ENCODE results near the gene ANXA5. TPM values are rescaled to one million over a fixed set of nuclear protein-coding genes. Genes with fewer than 3 reads are reported as not detected.

ANXA5 gene
- total RNA-seq (2022) (476 and 566 TPM in 2 replicates), Bru-seq, nascent RNA (percentile 99 among the genes with signal in this experiment), BruChase-seq, experiment 1, labeled RNA remaining after a 6-hour chase (percentile 98 among the genes with signal in this experiment), BruChase-seq, experiment 2, labeled RNA remaining after a 2-hour chase (percentile 98 among the genes with signal in this experiment)
- long read RNA-seq, transcript ANXA5-201 (13 exons, 1,762 nt) = major isoform, 1,749 of 1,941 reads
- long read RNA-seq, partial matches to known transcripts = 65 of 1,941 reads
- long read RNA-seq, other reads (novel, unspliced or antisense) = 124 of 1,941 reads

DNA sequence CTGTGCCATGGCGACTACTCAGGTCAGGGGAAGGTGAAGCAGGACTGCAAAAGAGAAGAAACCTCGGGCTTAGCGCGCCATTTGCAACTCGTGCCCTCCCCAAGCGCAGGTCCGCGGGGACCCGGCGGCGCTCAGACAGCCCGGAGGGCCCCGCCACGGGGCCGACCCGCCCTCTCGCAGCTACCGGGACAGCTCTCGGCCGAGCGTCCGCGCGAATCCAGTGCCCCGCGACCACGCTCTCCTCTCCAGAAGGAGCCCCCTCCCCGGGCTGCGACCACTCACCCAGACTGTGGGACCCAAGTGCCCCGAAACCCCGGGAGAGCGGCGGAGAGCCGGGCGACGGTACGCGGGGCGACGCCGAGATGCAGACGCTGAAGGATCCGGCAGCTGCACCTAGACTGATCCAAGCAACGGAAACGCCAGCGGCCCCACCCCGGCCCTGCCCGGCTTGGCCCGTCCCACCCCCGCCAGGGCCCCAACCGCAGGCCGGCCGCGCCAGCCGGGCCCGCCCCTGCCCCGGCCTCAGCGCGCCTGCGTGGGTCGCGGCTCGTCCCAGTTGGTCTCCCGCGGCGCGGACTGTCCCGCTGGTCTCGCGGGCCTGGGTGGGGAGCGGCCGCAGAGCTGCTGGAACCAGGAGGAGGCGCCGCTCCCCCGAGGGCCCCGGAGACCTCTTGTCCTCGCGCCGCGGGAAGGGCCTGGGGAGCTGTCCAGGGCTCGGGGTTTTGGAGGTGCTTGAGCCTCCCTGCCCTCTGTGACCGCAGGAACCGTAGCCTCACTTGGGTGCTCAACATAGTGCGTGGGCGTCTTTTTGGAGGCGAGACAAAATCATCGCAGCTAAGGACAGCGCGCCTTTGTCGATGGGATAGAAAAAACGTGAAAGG is at the start of gene ANXA5:
Gene ANXA5, minus strand, starts transcription at position 400 of the 881 bp plus-strand sequence. Its CDS starts 391 bp downstream, at position 9.
- CTCF ChIA-PET = interaction anchor here (0.6 to 2.0 kb wide), 14 partner anchors 12 to 234 kb away, joined by 3 to 6 read pairs (median 4); no protein-coding TSS in a partner anchor

DNA sequence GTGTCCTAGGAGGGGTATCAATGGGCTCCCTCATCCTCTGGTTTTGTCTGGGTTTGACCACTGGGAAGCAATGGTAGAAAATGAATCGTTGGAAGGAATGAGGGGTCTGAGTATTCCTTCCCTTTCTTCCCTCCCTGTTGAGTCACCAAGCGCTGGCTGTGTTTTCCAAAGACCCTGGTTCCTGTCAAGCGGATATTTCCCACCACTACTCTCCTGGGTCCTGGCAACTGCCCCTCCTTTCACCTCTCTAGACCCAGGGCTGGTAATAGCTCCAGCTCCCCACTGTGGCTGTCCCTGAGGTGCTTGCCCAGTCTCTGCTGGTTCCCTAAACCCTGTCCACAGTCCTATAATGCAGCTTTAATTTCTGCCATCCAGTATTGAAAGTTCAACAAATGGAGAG is 46.0 kb upstream of the ANXA5 start:
- Mint-ChIP-seq H3K4me3 (ENCODE audit: unreplicated experiment) (no peak overlapping the region), H3K9me3 (ENCODE audit: unreplicated experiment) (no peaks in the 10 kb centered on the region), H3K4me1 (ENCODE audit: insufficient read depth, unreplicated experiment) (no peaks in the 10 kb centered on the region), H3K36me3 (ENCODE audit: insufficient read depth, unreplicated experiment) (no peaks in the 10 kb centered on the region), H3K27me3 (ENCODE audit: insufficient read depth, unreplicated experiment) (no peaks in the 10 kb centered on the region), H3K27ac (ENCODE audit: low read depth, unreplicated experiment) (no peak overlapping the region)
- ChIA-PET POLR2A (no interaction called here), CTCF (interaction anchor here (1.0 to 2.2 kb wide), 3 partner anchors 10 to 373 kb away, joined by 3 to 8 read pairs (median 3); no protein-coding TSS in a partner anchor)
- no peak for DNase-seq (ENCODE audit: unreplicated experiment)
- TF ChIP-seq, protein P1, sequence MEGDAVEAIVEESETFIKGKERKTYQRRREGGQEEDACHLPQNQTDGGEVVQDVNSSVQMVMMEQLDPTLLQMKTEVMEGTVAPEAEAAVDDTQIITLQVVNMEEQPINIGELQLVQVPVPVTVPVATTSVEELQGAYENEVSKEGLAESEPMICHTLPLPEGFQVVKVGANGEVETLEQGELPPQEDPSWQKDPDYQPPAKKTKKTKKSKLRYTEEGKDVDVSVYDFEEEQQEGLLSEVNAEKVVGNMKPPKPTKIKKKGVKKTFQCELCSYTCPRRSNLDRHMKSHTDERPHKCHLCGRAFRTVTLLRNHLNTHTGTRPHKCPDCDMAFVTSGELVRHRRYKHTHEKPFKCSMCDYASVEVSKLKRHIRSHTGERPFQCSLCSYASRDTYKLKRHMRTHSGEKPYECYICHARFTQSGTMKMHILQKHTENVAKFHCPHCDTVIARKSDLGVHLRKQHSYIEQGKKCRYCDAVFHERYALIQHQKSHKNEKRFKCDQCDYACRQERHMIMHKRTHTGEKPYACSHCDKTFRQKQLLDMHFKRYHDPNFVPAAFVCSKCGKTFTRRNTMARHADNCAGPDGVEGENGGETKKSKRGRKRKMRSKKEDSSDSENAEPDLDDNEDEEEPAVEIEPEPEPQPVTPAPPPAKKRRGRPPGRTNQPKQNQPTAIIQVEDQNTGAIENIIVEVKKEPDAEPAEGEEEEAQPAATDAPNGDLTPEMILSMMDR (IDR thresholded peaks at IDR 0.05; ENCODE audit: unreplicated experiment) = no peak
- BruUV-seq (replicated peaks) = no TSS peak
- intact Hi-C loops (cut with micrococcal nuclease) = no loop called here

More for the DNA sequence above, at the start of gene ANXA5:
- H3K4me1 Mint-ChIP-seq (ENCODE audit: insufficient read depth, unreplicated experiment) = peaks cover 27% of the 10 kb centered on the region
- peak within 1 kb of the TSS; percentile 99 for H3K27ac Mint-ChIP-seq (ENCODE audit: low read depth, unreplicated experiment)
- H3K4me3 Mint-ChIP-seq (ENCODE audit: unreplicated experiment) = peak within 1 kb of the TSS; percentile 96
- H3K27me3 Mint-ChIP-seq (ENCODE audit: insufficient read depth, unreplicated experiment) = no peaks in the 10 kb centered on the region
- intact Hi-C loops (cut with micrococcal nuclease) = loop anchor here (1.0 to 5.0 kb wide), 3 partner anchors 29 to 128 kb away; partner anchors contain the start of gene EXOSC9
- POLR2A ChIA-PET = interaction anchor here (0.6 to 2.8 kb wide), 33 partner anchors 8 to 1640 kb away, joined by 3 to 63 read pairs (median 4); partner anchors contain the start of genes CCNA2 and EXOSC9
- peak; percentile 84 for DNase-seq (ENCODE audit: unreplicated experiment)
- H3K9me3 Mint-ChIP-seq (ENCODE audit: unreplicated experiment) = no peaks in the 10 kb centered on the region
- TF ChIP-seq, protein P1 (IDR thresholded peaks at IDR 0.05; ENCODE audit: unreplicated experiment) = peak; percentile 20
- H3K36me3 Mint-ChIP-seq (ENCODE audit: insufficient read depth, unreplicated experiment) = peaks cover 27% of the 10 kb centered on the region
- no TSS peak for BruUV-seq (replicated peaks)

DNA sequence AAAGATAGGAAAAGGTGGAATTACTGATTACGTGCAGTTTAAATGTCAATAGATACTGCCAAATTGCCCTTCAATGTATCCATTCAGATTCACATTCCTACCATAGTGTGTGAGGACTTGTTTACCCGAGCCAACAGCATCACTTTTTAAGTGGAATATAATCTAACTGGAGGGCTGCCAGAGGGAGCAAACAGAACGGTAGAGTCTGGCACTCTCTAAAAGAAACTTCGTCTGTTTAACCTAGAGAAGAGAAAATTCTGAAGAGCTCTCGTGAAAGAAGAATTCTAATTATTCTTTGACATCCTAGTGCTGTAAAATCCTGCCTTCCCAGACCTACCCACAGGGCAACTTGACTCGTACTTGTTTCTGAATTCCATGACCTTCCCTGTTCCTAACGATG is 45.0 kb upstream of the ANXA5 start:
- ChIA-PET POLR2A (no interaction called here), CTCF (interaction anchor here (0.6 to 1.5 kb wide), 2 partner anchors 30 to 263 kb away, joined by 3 read pairs; no protein-coding TSS in a partner anchor)
- Mint-ChIP-seq H3K36me3 (ENCODE audit: insufficient read depth, unreplicated experiment) (no peaks in the 10 kb centered on the region), H3K27me3 (ENCODE audit: insufficient read depth, unreplicated experiment) (no peaks in the 10 kb centered on the region), H3K4me1 (ENCODE audit: insufficient read depth, unreplicated experiment) (no peaks in the 10 kb centered on the region), H3K9me3 (ENCODE audit: unreplicated experiment) (no peaks in the 10 kb centered on the region), H3K4me3 (ENCODE audit: unreplicated experiment) (no peak overlapping the region), H3K27ac (ENCODE audit: low read depth, unreplicated experiment) (no peak overlapping the region)
- intact Hi-C loops (cut with micrococcal nuclease) = no loop called here
- no peak for DNase-seq (ENCODE audit: unreplicated experiment)
- TF ChIP-seq, protein P1 (IDR thresholded peaks at IDR 0.05; ENCODE audit: unreplicated experiment) = no peak
- no TSS peak for BruUV-seq (replicated peaks)

Measured in MCF 10A (cell line).